ENCODE results near the gene NOD1. TPM values are rescaled to one million over a fixed set of nuclear protein-coding genes. Genes with fewer than 3 reads are reported as not detected.

The NOD1 gene
- total and polyA plus RNA-seq, 3 donors from 2014 or later, result 4.6 to 12.9 (median 11.9) TPM

DNA sequence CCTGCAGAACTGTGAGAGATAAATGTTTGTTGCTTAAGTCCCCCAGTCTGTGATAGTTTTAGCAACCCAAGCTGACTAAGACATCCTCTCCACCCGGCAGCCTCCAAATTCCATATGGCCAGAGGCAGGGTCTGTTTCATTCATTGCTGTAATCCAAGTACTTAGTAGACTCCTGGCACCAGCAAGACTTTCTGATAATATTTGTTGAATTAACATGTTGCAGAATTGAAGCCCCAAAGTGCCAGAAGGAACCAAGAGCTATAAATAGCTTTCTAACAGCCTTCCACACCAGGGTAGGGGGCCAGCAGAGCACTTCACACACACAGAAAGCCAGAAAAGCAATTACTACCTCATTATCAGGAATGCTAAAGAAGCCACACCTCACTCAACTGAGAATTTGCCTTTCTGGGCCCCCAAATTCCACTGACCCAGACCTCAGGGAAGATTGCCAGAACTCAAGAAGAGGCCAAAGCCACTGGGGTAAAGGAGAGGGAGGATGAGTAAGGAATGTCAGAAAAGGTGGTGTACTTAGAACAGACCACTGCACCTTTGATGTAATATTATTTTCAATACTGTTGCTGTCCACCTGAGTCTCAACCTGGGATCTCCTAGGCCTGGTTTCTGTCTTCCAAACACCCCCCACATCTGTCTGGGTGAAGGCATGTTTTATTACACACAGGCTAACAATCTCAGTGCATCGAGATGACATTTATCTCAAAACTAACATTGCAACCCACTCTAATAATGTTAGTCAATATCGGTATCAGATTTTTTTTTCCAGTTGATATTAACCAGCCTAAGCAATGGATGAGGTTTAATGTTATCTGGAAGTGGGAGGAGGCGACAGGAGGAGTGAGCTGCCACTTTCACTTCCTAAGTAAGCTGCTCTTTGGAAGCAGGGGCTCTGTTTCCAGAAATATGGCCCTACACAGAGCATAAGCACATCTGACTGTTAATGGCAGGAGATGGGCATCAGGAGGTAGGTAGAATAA is 5.5 kb downstream of the NOD1 start:
- no peaks in the 10 kb centered on the region for H3K9me3 ChIP-seq
- DNase-seq, result no peak
- intact Hi-C loops (cut with DNase I; ENCODE audit: low total_unique reads), result no loop called here
- H3K27ac ChIP-seq, result no peak overlapping the region
- H3K4me1 ChIP-seq, result peaks cover 49% of the 10 kb centered on the region
- no peaks in the 10 kb centered on the region for H3K36me3 ChIP-seq (ENCODE audit: low read depth, missing control alignments)
- no peak for TF ChIP-seq POLR2A (IDR thresholded peaks at IDR 0.05)
- TF ChIP-seq, protein P1, sequence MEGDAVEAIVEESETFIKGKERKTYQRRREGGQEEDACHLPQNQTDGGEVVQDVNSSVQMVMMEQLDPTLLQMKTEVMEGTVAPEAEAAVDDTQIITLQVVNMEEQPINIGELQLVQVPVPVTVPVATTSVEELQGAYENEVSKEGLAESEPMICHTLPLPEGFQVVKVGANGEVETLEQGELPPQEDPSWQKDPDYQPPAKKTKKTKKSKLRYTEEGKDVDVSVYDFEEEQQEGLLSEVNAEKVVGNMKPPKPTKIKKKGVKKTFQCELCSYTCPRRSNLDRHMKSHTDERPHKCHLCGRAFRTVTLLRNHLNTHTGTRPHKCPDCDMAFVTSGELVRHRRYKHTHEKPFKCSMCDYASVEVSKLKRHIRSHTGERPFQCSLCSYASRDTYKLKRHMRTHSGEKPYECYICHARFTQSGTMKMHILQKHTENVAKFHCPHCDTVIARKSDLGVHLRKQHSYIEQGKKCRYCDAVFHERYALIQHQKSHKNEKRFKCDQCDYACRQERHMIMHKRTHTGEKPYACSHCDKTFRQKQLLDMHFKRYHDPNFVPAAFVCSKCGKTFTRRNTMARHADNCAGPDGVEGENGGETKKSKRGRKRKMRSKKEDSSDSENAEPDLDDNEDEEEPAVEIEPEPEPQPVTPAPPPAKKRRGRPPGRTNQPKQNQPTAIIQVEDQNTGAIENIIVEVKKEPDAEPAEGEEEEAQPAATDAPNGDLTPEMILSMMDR (IDR thresholded peaks at IDR 0.05), result no peak
- WGBS, 2 donors, result 55 to 65% methylated on average over 4 of the region's 4 CpGs
- H3K4me3 ChIP-seq, result no peak overlapping the region
- H3K27me3 ChIP-seq, result no peaks in the 10 kb centered on the region

DNA sequence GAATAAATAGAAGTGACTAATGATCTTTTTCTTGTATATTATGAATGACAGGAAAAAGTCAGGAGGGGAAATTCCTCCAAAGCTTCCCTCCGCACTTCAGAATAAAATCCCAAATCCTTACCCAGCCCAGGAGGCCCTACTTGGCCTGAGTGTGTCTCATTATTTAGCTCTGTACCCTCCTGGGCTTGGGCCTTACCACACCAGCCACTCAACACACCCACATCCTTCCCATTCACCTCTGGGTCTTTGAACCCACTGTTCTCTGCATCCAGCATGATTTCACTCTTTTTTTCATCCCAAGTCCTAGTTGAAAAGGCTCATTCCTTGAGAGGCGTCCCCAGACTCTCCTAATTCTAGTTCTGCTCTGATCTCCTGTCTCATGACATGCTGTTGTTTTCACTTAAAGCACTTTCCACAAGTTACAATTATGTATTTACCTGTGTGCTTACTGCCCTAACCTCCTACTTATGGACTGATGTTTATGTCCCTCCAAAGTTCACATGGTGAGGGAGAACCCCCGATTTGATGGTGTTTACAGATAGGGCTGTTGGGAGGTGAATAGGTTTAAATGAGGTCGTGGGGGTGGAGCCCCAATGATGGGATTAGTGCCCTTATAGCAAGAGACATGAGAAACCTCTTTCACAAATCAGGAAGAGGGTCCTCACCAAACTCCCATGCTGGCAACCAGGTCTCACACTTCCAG is 6.4 kb downstream of the NOD1 start:
- 73 to 91% methylated on average over 4 of the region's 4 CpGs for WGBS, 2 donors
- TF ChIP-seq POLR2A (IDR thresholded peaks at IDR 0.05), result no peak
- TF ChIP-seq, protein P1 (IDR thresholded peaks at IDR 0.05), result no peak
- intact Hi-C loops (cut with DNase I; ENCODE audit: low total_unique reads), result no loop called here
- H3K4me1 ChIP-seq, result peaks cover 42% of the 10 kb centered on the region
- no peak overlapping the region for H3K27ac ChIP-seq
- no peaks in the 10 kb centered on the region for H3K9me3 ChIP-seq
- no peak for DNase-seq
- no peak overlapping the region for H3K4me3 ChIP-seq
- H3K27me3 ChIP-seq, result no peaks in the 10 kb centered on the region
- H3K36me3 ChIP-seq (ENCODE audit: low read depth, missing control alignments), result no peaks in the 10 kb centered on the region

DNA sequence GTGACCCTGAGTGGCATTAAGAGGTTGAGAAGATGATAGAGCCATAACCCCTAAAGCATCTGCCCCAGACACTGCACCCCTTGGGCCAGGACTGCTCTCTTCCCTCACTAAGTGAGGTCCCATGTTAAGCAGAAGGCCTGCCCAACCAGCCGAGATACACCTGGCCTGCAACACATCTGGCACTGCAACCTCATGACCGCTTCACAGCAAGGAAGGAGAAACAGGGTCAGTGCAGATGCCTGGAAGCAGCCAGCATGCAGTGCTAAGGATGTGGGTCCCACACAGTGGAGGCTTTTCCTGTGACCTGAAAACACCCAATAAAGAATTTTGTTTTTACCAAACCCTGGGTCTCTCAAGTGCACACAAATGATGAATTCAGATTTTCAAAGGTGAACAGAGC is 7.4 kb downstream of the NOD1 start:
- intact Hi-C loops (cut with DNase I; ENCODE audit: low total_unique reads), result no loop called here
- H3K4me1 ChIP-seq, result peaks cover 42% of the 10 kb centered on the region
- H3K27ac ChIP-seq, result peak overlapping the region; percentile 68 to 71
- no peaks in the 10 kb centered on the region for H3K27me3 ChIP-seq
- no peak for DNase-seq
- no peaks in the 10 kb centered on the region for H3K36me3 ChIP-seq (ENCODE audit: low read depth, missing control alignments)
- H3K4me3 ChIP-seq, result no peak overlapping the region
- 33 to 63% methylated on average over 2 of the region's 2 CpGs for WGBS, 2 donors
- TF ChIP-seq, protein P1 (IDR thresholded peaks at IDR 0.05), result no peak
- no peak for TF ChIP-seq POLR2A (IDR thresholded peaks at IDR 0.05)
- no peaks in the 10 kb centered on the region for H3K9me3 ChIP-seq

DNA sequence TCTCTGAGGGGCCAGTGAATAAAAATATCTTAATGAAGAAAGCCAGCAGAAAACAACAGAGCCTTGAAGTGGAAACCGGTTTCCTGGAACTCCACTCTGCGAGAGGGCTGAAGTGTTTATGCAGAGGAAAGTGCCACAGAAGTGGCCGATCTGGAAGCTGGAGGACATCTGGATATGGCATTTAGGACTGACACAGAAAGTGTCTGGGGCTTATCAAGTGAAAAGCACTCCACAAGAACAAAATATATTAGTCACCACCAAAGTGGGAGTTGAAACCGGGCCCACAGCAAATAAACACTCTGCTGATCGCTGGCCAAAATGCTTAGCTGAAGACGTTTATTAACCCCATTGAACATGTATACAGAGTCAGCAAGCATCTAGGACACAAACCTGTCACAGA is 7.8 kb downstream of the NOD1 start:
- TF ChIP-seq, protein P1 (IDR thresholded peaks at IDR 0.05), result no peak
- no peak for TF ChIP-seq POLR2A (IDR thresholded peaks at IDR 0.05)
- peaks cover 47% of the 10 kb centered on the region for H3K4me1 ChIP-seq

More for the DNA sequence above, 7.8 kb downstream of the NOD1 start:
- no peaks in the 10 kb centered on the region for H3K9me3 ChIP-seq
- no peaks in the 10 kb centered on the region for H3K27me3 ChIP-seq
- H3K4me3 ChIP-seq, result no peak overlapping the region
- WGBS, 2 donors, result 17 to 27% methylated on average over 6 of the region's 6 CpGs
- peak overlapping the region; percentile 68 to 71 for H3K27ac ChIP-seq
- no peaks in the 10 kb centered on the region for H3K36me3 ChIP-seq (ENCODE audit: low read depth, missing control alignments)
- DNase-seq, result peak; percentile 56
- intact Hi-C loops (cut with DNase I; ENCODE audit: low total_unique reads), result no loop called here
